Mononuclear cell (primary cell): ENCODE results near the gene SMOC2. TPM values are rescaled to one million over a fixed set of nuclear protein-coding genes. Genes with fewer than 3 reads are reported as not detected.

Experiments
- H3K27me3 ChIP-seq: 2 replicates; pipeline ENCODE4 v1.6.0; 2011; ENCODE audit warnings: low read length, control low read depth; ENCODE audit not compliant: insufficient read depth
- H3K4me1 ChIP-seq: 2 replicates; pipeline ENCODE4 v1.5.1; 2011; ENCODE audit warnings: mild to moderate bottlenecking, low read length, control low read depth; ENCODE audit not compliant: insufficient read depth
- H3K4me3 ChIP-seq: 2 replicates; pipeline ENCODE4 v1.5.1; 2011; ENCODE audit warnings: mild to moderate bottlenecking, low read length, moderate library complexity
- H3K9me3 ChIP-seq: 2 replicates; pipeline ENCODE4 v1.5.1; 2011; ENCODE audit warnings: low read depth, mild to moderate bottlenecking, control low read depth, low read length
- total RNA-seq: library from RNA; depleted of rRNA; stranded (reverse); fragments of >200 nt; gene quantifications from one replicate; pipeline ENCODE4 v1.2.3, GENCODE V29; 2012

The SMOC2 gene, protein sequence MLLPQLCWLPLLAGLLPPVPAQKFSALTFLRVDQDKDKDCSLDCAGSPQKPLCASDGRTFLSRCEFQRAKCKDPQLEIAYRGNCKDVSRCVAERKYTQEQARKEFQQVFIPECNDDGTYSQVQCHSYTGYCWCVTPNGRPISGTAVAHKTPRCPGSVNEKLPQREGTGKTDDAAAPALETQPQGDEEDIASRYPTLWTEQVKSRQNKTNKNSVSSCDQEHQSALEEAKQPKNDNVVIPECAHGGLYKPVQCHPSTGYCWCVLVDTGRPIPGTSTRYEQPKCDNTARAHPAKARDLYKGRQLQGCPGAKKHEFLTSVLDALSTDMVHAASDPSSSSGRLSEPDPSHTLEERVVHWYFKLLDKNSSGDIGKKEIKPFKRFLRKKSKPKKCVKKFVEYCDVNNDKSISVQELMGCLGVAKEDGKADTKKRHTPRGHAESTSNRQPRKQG
- total RNA-seq: not detected

DNA sequence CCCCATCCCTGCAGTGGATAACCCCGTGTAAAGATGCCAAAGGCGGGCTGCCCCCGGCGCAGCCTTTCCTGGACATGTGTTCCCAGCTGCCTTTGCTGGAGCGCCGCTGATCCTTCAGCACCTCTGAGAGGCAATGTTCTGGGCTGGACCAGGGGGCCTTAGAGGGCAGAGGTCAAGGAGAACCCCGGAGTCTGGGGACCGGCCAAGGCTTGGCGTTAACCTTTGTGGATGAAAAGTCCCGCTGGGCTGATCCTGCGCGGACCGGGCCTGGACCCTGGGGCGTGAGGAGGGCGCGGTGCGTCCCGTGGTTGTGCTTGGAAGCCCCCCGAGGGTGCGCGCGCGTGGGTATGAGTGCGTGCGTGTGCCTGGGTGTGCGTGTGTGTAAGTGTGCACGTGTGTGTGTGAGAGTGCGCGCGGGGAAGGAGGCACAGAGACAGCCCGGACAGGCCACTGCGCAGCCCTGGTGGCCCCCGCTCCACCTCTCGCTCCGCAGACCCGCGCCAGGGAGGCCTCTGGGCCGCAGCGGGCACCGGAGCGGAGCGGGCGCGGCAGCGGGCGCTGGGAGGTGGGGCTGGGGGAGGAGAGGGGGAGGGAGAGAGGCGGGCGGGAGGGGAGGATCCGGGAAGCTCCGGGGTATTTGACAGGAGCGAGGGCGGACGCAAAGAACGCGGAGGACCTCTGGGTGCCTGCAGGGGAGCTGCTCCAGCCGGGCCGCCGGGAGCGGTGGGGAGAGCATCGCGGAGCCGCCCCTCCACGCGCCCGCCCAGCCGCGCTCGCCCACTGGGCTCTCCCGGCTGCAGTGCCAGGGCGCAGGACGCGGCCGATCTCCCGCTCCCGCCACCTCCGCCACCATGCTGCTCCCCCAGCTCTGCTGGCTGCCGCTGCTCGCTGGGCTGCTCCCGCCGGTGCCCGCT, at the start of gene SMOC2:
SMOC2 (plus strand) TSS at position 665 of the 914 bp plus-strand sequence; CDS start at position 852, 187 bp downstream.
- H3K4me1 ChIP-seq: no peaks in the 10 kb centered on the region
- no peak within 1 kb of the TSS for H3K4me3 ChIP-seq
- peaks cover 49% of the 10 kb centered on the region for H3K27me3 ChIP-seq
- H3K9me3 ChIP-seq: no peaks in the 10 kb centered on the region

DNA sequence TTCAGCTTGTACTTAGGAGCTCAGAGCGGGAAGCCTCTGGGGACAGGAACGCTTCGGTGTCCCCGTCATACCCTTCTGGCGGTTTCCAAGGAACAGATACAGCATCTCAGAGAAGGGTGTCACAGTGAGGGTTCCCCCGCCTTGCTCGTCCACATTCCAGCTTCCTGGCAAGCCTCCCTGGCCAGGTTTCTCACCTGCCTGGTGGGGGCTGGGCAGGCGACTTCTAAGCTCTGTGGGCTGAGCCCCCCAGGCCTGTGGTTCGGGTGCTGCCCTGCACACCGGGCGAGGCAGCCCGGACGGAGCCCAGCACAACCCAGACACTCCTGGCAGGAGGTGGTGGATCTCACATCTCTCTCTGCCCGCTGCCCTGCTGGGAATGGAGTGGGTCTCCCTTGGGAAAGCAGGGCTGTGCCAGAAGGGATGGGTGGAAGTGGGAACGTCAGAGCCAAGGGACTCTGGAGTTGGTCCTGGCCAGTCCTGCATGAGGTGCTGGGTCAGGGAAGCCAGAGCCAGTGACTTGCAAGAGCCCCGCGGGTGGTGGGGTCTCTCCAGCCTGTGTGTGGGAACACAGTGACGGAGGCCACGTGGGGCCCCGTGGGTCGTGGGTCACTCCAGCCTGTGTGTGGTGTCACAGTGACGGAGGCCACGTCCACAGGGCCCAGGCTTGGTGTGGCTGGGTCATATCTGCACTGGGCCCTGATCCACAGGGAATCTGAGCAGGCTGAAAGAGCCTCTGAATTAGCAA, 47.7 kb upstream of the SMOC2 start:
- no peaks in the 10 kb centered on the region for H3K4me1 ChIP-seq
- H3K9me3 ChIP-seq: no peaks in the 10 kb centered on the region
- H3K4me3 ChIP-seq: no peak overlapping the region
- H3K27me3 ChIP-seq: no peaks in the 10 kb centered on the region

DNA sequence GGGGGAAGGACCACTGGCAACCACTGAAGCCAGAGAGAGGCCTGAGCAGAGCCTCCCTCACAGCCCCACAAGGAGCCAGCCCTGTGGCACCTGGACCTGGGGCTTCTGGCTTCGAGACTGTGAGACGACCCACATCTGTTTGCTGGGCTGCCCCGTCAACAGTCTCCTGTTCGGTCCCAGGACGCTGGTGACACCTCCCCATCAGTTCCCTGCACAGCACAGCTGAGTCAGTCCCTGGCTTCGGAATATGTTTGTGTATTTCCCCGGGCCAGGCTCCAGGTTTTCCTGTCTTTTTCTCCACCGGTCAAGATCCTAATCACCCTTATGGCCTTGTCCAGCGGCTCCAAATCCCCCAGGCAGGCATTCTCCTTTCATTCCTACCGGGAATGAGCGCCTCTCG, 46.4 kb upstream of the SMOC2 start:
- Histone ChIP-seq H3K27me3 (no peaks in the 10 kb centered on the region), H3K9me3 (no peaks in the 10 kb centered on the region), H3K4me3 (no peak overlapping the region), H3K4me1 (no peaks in the 10 kb centered on the region)

DNA sequence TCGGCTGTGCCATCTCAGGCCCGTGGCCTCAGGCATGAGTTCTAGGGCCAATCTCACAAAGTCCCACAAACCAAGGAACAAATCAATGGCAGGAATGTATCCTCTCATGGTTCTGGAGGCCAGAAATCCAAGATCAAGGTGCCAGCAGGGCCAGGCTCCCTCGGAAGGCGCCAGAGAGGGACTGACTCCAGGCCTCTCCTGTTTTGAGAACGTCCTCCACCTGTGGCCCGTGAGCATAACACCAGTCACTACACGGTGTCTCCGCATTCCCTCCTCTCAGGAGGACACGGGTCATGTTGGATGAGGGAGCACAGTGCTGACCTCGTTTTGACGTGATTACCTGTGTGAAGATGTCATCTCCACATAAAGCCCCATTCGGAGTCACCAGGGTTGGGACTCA, 45.0 kb upstream of the SMOC2 start:
- Histone ChIP-seq H3K4me1 (no peaks in the 10 kb centered on the region), H3K4me3 (no peak overlapping the region), H3K9me3 (no peaks in the 10 kb centered on the region), H3K27me3 (no peaks in the 10 kb centered on the region)

DNA sequence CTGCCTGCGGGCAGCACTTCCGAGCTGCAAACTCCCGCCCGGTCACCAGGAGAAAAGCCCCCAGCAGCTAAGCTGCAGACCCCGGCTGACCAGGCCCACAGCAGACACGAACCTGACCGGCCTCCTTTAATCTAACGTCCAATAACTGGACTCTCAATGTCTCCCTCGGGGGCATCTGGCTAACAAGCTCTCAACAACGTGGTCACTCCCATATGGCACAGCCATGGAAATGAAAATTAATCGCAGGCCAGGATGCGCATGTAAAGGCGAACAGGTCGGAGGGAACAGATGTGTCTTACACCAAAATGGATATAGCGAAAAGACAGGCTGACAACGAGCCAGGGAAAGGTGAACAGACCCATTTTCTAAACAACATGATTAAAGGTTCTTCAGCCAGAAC, 44.4 kb upstream of the SMOC2 start:
- Histone ChIP-seq H3K9me3 (no peaks in the 10 kb centered on the region), H3K27me3 (no peaks in the 10 kb centered on the region), H3K4me1 (no peaks in the 10 kb centered on the region), H3K4me3 (no peak overlapping the region)

DNA sequence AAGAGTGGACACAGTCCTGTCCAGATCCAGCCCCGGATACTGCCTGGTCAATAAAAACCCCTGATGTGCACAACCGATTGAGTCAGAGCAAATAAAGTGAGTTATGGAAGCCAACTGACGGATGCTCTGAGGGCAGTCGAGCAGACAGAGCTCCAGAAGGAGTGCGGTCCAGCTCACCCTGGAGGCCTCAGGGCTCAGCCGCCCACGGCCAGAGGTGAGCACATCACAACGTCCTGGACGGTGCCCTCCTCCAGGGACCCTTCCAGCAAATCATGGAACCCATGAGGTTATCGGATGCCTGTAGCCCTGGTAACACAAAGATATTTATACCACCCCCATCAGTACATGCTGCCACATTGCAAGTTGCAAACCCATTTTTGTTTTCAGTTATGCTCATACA, 44.0 kb upstream of the SMOC2 start:
- H3K9me3 ChIP-seq: no peaks in the 10 kb centered on the region
- no peak overlapping the region for H3K4me3 ChIP-seq
- no peaks in the 10 kb centered on the region for H3K4me1 ChIP-seq
- no peaks in the 10 kb centered on the region for H3K27me3 ChIP-seq

DNA sequence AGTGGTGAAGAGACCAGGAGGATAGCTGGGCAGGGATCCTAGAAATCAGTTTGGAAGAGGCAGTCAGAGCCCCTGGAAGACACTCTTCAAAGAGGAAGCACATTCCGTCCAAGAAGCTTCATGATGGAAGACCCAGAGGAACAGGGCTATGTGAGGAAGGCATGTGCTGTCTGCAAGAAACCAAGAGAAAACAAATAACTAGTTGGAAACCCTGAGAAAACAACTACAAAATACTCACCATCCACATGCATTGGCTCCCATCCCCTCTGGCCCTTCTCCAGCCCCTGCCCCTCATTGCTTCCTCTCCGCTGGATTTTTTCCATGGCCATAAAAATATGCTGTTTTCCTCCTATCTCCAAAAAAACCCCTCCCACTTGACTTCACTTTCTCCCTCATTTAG, 40.9 kb upstream of the SMOC2 start:
- Histone ChIP-seq H3K4me3 (no peak overlapping the region), H3K4me1 (no peaks in the 10 kb centered on the region), H3K9me3 (no peaks in the 10 kb centered on the region), H3K27me3 (no peaks in the 10 kb centered on the region)

DNA sequence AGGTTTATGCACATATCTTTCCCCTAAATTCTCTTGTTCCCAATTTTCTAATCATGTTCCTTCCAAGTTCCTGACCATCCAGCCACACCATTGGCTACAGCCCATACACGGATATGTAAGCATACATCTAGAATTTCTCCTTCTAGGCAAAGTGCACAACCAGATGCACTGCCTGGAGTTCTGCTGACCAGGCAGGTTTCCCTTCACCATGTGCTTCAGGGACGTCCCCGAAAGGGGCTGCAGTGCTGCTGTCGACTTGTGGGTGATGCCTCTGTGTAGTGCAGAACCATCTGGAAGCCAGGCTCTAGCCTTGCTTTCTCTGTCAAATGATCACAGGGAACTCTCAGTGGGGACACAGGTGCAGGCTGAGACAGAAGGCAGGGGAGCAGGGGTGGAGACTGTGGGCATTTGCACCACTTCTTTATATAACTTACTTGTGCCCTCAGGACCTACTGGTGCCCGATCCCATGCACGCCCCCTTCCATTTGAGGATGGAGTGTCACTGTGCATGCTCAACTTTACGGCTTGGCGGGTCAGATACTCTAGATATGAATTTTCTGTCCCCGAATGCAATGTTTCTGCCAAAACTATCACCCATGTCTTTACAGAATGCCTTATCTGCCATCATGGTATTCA, 37.5 kb upstream of the SMOC2 start:
- H3K4me1 ChIP-seq: no peaks in the 10 kb centered on the region
- H3K4me3 ChIP-seq: no peak overlapping the region
- H3K9me3 ChIP-seq: no peaks in the 10 kb centered on the region
- no peaks in the 10 kb centered on the region for H3K27me3 ChIP-seq

DNA sequence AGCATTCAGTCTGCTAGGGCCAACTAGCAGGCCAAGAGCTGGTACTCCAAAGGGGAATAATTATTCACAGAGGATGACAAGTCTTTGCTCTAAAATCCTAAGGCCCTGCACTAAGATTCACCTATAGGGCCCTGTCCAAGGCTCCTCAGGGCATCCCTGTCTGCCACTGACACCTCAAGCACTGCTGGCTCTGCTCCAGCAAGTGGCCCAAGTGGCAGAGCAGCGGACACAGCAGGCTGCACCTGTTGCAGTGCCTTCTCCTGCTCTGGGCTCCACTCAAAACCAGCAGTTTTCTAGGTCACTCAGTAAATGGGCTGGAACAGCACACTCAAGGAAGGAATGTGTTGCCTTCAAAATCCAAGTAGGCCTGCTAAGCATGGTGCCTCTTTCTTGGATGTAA, 36.4 kb upstream of the SMOC2 start:
- no peak overlapping the region for H3K4me3 ChIP-seq
- H3K9me3 ChIP-seq: no peaks in the 10 kb centered on the region
- no peaks in the 10 kb centered on the region for H3K27me3 ChIP-seq
- no peaks in the 10 kb centered on the region for H3K4me1 ChIP-seq

DNA sequence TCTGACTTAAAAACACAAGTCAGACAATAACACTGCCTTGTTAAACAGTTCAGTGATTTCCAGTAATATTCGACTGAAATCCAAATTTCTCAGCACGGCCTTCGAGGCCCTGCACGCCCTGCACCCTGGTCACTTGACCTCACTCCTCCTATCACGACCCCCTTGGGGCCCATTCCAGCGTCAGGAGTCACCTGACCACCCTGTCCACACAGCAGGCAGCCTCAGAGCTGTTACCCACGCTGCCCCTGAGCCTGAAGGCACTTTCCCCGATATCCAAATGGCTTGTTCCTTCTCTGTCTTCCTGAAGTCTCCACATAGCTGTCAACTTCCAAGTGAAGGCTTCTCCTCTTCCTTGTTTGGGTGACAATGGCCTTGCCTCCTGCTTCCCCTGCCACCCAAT, 33.1 kb upstream of the SMOC2 start:
- Histone ChIP-seq H3K9me3 (no peaks in the 10 kb centered on the region), H3K4me3 (no peak overlapping the region), H3K27me3 (no peaks in the 10 kb centered on the region), H3K4me1 (no peaks in the 10 kb centered on the region)

DNA sequence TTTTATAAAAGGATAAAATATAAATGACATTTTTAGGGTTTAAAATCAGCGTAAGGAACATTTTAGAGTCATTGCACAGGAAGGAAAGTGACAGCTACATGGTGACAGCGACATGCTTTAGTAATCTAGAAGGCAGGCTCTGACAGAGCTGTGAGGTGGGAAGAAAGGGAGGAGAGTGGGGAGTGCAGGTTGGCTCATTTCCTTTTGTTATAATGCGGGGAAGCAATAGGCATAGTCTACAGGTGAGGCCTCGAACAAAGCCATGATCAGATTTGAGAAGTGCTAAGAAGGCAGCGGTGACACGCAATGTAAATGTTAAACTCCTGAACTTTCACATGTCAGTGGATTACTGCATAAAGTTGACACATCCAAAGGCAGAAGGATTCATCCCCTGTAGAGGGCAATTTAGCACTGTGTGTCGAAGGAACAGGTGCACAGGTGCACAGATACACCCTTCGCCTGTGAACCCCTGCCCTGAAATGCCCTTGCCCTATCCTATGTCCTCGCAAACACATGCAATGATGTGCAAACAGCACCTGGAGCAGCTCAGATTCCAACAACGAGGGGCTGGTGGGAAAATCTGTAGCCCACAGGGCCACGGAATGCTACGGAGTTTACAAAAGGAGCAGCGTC, 32.4 kb upstream of the SMOC2 start:
- H3K4me3 ChIP-seq: no peak overlapping the region
- H3K9me3 ChIP-seq: no peaks in the 10 kb centered on the region
- no peaks in the 10 kb centered on the region for H3K27me3 ChIP-seq
- no peaks in the 10 kb centered on the region for H3K4me1 ChIP-seq

DNA sequence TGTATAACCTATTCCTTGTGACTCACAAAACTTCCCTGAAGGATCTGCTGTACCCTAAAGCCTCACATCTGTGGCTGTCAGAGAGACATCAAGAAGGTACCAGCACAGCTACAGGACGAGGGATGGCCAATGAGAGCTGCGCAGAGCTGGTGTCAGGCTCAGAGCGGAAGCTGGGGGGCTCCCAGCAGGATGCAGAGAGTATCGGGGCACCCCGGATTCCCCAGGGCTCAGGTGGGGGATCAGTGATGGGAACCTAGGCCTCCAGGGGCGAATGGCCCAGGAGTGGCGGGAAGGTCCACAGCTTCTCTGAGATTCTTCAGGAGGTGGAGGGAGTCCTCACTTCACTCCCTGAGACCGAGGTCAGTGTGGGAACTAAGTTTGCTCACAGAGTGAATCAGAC, 30.9 kb upstream of the SMOC2 start:
- H3K9me3 ChIP-seq: no peaks in the 10 kb centered on the region

DNA sequence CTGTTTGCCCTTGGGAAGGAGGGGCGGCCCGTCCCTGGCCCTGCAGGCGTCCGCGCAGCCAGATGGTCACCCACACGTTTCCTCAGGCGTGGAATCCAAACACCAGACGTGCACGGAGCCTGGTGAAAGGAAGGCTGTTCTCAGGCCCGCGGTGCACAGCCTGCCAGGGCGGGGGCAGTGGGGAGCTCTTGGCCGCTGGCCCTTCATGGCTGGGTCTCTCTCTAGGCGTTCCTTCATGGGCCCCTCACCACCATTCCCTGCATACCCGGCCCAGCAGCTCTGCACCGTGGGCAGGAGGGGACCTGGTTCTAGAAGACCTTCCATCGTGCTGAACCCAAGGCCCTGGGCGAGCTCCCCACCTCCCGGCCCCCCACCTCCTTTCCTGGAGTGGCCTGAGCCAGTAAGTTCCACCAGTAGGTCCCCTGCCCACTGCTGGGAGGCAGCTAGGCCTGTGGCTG, 30.4 kb upstream of the SMOC2 start:
- Histone ChIP-seq H3K4me1 (no peaks in the 10 kb centered on the region), H3K4me3 (no peak overlapping the region), H3K27me3 (no peaks in the 10 kb centered on the region), H3K9me3 (no peaks in the 10 kb centered on the region)

More for the DNA sequence above, 30.9 kb upstream of the SMOC2 start:
- H3K4me3 ChIP-seq: no peak overlapping the region
- H3K4me1 ChIP-seq: no peaks in the 10 kb centered on the region
- H3K27me3 ChIP-seq: no peaks in the 10 kb centered on the region

DNA sequence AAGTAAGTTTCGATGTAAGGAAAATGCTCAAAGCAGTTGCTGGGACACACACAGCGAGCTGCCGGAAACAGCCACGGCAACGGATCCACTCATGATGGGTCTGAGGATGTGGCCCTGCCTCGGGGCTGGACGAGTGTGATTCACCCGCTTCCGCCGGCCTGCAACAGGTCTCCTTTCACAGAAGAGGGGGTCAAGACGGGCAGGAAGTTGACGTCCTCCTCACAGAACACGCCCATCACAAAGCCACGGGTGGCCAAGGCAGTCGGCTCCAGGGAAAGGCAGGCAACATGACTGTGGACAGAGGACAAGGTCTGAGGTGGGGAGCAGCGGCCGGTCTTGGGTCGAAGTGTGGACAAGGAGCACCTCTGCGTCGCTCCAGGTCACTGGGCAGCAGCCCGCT, 29.9 kb upstream of the SMOC2 start:
- H3K9me3 ChIP-seq: no peaks in the 10 kb centered on the region
- H3K4me3 ChIP-seq: no peak overlapping the region
- H3K4me1 ChIP-seq: no peaks in the 10 kb centered on the region
- H3K27me3 ChIP-seq: no peaks in the 10 kb centered on the region
